Naive thymus-derived CD8-positive, alpha-beta T cell (primary cell): Measurements from ENCODE around the gene STPG4. TPM values are rescaled to one million over a fixed set of nuclear protein-coding genes. Genes with fewer than 3 reads are reported as not detected.
A peak's percentile ranks its signal among the peaks of the same experiment; 100 is the strongest.

ENCODE experiments used
- ATAC-seq, 2 donors: fragments of 150-1000 bp; cut with Tn5 transposase in 1 of 2; sonication (Bioruptor Pico), chemical (Tn5 transposase) in 1 of 2; 1 replicate in 1 of 2; 2 replicates in 1 of 2; pipeline ENCODE4 v1.10.0; 2021; ENCODE audit warnings: mild to moderate bottlenecking in 2 of 2, moderate library complexity in 2 of 2
- POLR2A ChIA-PET: fragments of 350-600 bp; sonication (Branson Sonifier 250); formaldehyde crosslinking; loops from one replicate; lab custom pipeline; 2021; ENCODE audit warnings: antibody characterized with exemption; lab: Charles Lee
- DNase-seq, 10 donors: peaks; one replicate each; pipeline versions ENCODE4 v3.0.0 to v3.0.0-alpha.2; 2020 to 2022
- H3K27ac Mint-ChIP-seq, 10 donors: one replicate each; pipeline ENCODE4 v1.8.0; 2020 to 2022; ENCODE audit warnings: mild to moderate bottlenecking in 10 of 10, mixed read lengths in 10 of 10, moderate library complexity in 4 of 10, inconsistent platforms in 1 of 10
- H3K27me3 Mint-ChIP-seq, 5 donors: one replicate each; pipeline ENCODE4 v1.8.0; 2021 to 2022; ENCODE audit warnings: mixed read lengths in 5 of 5
- H3K36me3 Mint-ChIP-seq, 3 donors: one replicate each; pipeline ENCODE4 v1.8.0; 2020 to 2022; ENCODE audit warnings: mixed read lengths in 3 of 3, mild to moderate bottlenecking in 2 of 3, inconsistent platforms in 1 of 3
- H3K4me1 Mint-ChIP-seq, 4 donors: one replicate each; pipeline ENCODE4 v1.8.0; 2021 to 2022; ENCODE audit warnings: mixed read lengths in 4 of 4
- H3K4me3 Mint-ChIP-seq, 10 donors: one replicate each; pipeline ENCODE4 v1.8.0; 2020 to 2022; ENCODE audit warnings: mild to moderate bottlenecking in 10 of 10, mixed read lengths in 10 of 10, moderate library complexity in 6 of 10, inconsistent platforms in 1 of 10
- H3K9me3 Mint-ChIP-seq, 9 donors: one replicate each; pipeline ENCODE4 v1.8.0; 2020 to 2022; ENCODE audit warnings: mixed read lengths in 9 of 9, mild to moderate bottlenecking in 3 of 9, inconsistent platforms in 1 of 9, moderate library complexity in 1 of 9
- polyA plus RNA-seq, 3 donors: library from polyadenylated mRNA; unstranded; fragments of 300-500 nt; fragmentation: Illumina TruSeq; gene quantifications; one replicate each; pipeline ENCODE4 v1.2.3, GENCODE V29; 2021
- total RNA-seq, 8 experiments: library from RNA in 2 of 8; stranded (reverse) in 2 of 8; gene quantifications; one replicate each; pipeline ENCODE4 v1.2.3 and lab custom pipeline; 2021 to 2026

Gene STPG4
- total and polyA plus RNA-seq, 5 experiments from 2014 or later, result 0.47 to 1.0 TPM; not detected in 3

- ATAC-seq (peak in 1 of 2 donors; percentile 23), DNase-seq (no peak)
- no peaks in the 10 kb centered on the region for H3K27me3 Mint-ChIP-seq
These were observed 82.3 kb downstream of the STPG4 start for GRCh38 chr2:47072728-47073191.

DNA sequence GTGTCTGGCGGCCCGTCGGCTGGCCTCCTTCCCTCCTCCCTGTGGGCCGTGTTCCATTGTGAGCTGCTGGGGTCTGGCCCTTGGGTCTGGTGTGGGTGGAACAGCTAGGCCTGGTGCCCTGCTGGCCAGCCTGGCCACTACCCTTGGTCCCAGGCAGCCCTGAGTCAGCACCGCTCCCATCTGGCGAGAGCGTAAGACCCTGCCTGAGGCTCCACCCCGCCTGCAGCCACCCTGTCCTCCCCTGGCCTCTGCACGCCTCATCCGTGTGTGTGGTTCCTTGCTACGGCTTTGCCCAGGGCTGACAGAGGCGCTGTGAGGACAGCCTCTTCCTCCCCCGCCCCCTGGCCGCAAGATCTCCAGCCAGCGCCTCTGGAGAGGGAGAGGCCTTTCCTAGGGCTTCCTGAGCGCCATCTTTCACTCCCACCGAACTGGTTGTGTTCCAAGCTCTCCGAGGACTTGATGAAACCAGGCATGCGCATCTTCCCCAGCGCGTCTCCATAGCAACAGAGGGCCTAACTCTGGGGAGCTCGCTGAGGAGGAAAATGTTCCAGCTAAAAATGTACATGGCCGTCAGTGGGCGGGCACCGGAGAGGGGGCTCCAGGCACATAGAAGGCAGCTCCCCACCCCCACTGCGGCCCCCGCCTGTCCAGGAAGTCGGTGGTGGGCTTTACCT lies 83.0 kb downstream of the STPG4 start:
- POLR2A ChIA-PET, result interaction anchor here (0.9 kb wide), 1 partner anchor 19 kb away, joined by 4 read pairs; no protein-coding TSS in a partner anchor
- H3K4me1 Mint-ChIP-seq, result peaks cover 20 to 63% (median 52%) of the 10 kb centered on the region in 4 donors
- peak overlapping the region; percentile 25 to 96 (median 92) for H3K27ac Mint-ChIP-seq
- no peaks in the 10 kb centered on the region for H3K9me3 Mint-ChIP-seq
- H3K27me3 Mint-ChIP-seq, result no peaks in the 10 kb centered on the region
- peak overlapping the region in 4 of 10 donors; percentile 55 to 84 (median 66) for H3K4me3 Mint-ChIP-seq
- no peak for ATAC-seq
- H3K36me3 Mint-ChIP-seq, result peaks cover 0 to 19% (median 0%) of the 10 kb centered on the region in 3 donors
- no peak for DNase-seq

More at GRCh38 chr2:47072728-47073191, 82.3 kb downstream of the STPG4 start:
- POLR2A ChIA-PET, result interaction anchor here (0.9 kb wide), 1 partner anchor 18 kb away, joined by 4 read pairs; no protein-coding TSS in a partner anchor
- Mint-ChIP-seq H3K27ac (peak overlapping the region in 9 of 10 donors; percentile 60 to 96 (median 86)), H3K4me1 (peaks cover 16 to 59% (median 47%) of the 10 kb centered on the region in 4 donors), H3K36me3 (peaks cover 0 to 18% (median 0%) of the 10 kb centered on the region in 3 donors), H3K4me3 (peak overlapping the region in 4 of 10 donors; percentile 13 to 58 (median 16)), H3K9me3 (no peaks in the 10 kb centered on the region)

DNA sequence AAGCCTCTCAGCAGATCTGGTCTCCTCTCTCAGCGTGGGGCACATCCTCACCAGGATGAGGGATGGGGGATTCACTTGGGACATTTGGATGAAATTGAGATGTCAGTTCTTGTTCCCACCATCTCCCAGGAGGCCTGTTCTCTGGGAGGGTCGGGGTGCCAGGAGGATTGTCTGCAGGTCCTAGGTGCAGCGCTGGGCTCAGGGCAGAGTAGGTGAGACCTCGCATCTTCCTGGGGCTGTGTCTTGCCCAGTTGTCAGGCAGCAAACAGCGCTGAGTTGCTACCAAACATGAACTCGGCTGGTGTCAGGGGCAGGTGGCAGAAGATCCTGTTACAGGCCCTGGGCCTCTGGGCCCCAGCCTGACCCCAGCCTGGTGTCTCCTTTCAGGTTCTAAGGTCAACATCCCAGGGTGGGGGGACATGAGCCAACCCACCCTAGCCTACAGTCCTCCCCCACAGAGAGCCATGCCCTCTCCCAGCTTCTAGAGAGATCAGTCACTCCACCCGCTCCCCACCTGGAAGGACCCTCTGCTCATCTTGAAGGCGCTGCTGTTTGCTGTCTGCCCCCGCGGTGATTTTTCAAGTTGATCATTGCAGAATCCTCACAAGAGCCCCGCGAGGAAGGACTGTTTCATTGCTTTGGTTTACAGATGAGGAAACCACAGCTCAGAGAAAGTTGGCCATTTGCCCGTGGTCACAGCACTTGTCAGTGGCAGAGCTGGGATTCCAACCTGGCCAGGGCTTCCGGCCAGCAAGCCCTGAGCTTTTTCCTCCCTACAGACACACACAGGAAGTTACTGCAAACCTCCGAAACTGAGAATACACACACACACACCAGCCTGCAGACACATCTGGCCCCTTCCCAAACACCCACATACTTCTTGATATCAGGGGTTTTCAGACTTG lies 83.9 kb downstream of the STPG4 start:
- Mint-ChIP-seq H3K9me3 (no peaks in the 10 kb centered on the region), H3K4me1 (peaks cover 20 to 66% (median 55%) of the 10 kb centered on the region in 4 donors), H3K27ac (peak overlapping the region; percentile 73 to 96 (median 92)), H3K36me3 (peaks cover 0 to 22% (median 0%) of the 10 kb centered on the region in 3 donors), H3K4me3 (peak overlapping the region; percentile 23 to 84 (median 62)), H3K27me3 (no peaks in the 10 kb centered on the region)
- POLR2A ChIA-PET, result no interaction called here
- peak; percentile 33 to 74 for ATAC-seq
- peak in 8 of 10 donors; percentile 5 to 56 (median 40) for DNase-seq

GRCh38 chr2:47070155-47070919 lies 84.8 kb downstream of the STPG4 start:
- Mint-ChIP-seq H3K9me3 (no peaks in the 10 kb centered on the region), H3K27me3 (no peaks in the 10 kb centered on the region), H3K4me1 (peaks cover 20 to 69% (median 60%) of the 10 kb centered on the region in 4 donors), H3K36me3 (peaks cover 0 to 22% (median 0%) of the 10 kb centered on the region in 3 donors), H3K27ac (peak overlapping the region; percentile 47 to 96 (median 92)), H3K4me3 (peak overlapping the region in 7 of 10 donors; percentile 23 to 84 (median 58))
- no peak for ATAC-seq
- DNase-seq, result no peak
- POLR2A ChIA-PET, result no interaction called here

GRCh38 chr2:47069628-47070154 lies 85.4 kb downstream of the STPG4 start:
- Mint-ChIP-seq H3K27me3 (no peaks in the 10 kb centered on the region), H3K9me3 (no peaks in the 10 kb centered on the region), H3K4me3 (peak overlapping the region in 1 of 10 donors; percentile 22), H3K4me1 (peaks cover 20 to 69% (median 59%) of the 10 kb centered on the region in 4 donors), H3K27ac (peak overlapping the region in 5 of 10 donors; percentile 10 to 96 (median 47)), H3K36me3 (peaks cover 0 to 22% (median 0%) of the 10 kb centered on the region in 3 donors)
- no peak for ATAC-seq
- POLR2A ChIA-PET, result no interaction called here
- no peak for DNase-seq

GRCh38 chr2:47068981-47069627 lies 86.0 kb downstream of the STPG4 start:
- DNase-seq (no peak), ATAC-seq (no peak)
- Mint-ChIP-seq H3K27me3 (no peaks in the 10 kb centered on the region), H3K27ac (peak overlapping the region in 8 of 10 donors; percentile 10 to 96 (median 68)), H3K36me3 (peaks cover 0 to 24% (median 0%) of the 10 kb centered on the region in 3 donors), H3K9me3 (no peaks in the 10 kb centered on the region), H3K4me1 (peaks cover 20 to 66% (median 60%) of the 10 kb centered on the region in 4 donors), H3K4me3 (peak overlapping the region in 1 of 10 donors; percentile 22)
- POLR2A ChIA-PET, result no interaction called here

DNA sequence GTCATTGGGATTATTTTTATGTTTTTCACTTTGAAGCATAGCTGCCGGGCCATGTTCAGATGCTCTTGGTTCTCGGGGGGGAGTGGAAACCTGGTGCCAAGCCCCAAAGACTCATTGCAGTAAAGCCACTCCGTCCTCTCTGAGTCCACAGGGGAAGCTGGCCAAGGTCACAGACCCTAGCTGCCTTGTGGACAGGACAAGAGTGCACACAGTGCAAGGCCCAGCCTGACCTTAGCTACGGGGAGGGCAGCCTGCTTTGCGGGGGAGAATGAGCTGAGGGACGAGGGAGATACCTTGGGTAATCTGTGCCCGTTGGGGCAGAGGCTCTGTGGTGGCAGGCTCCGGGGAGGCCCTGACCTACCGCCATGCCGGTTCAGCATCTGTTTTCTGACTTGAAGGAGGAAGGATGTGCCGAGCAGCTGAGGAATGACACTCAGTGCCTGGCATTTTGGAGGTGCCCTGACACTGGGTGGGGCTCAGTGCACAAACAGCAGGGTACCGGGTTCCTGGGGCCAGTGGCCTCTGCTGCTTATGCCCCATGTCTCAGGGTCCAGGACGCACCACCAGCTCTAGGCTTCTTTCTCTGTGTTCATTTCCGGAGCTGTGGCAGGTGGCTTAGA lies 87.2 kb downstream of the STPG4 start:
- POLR2A ChIA-PET, result no interaction called here
- Mint-ChIP-seq H3K27ac (peak overlapping the region in 9 of 10 donors; percentile 5 to 96 (median 72)), H3K4me1 (peaks cover 22 to 68% (median 63%) of the 10 kb centered on the region in 4 donors)

GRCh38 chr2:47065771-47066380 lies 89.2 kb downstream of the STPG4 start:
- H3K36me3 Mint-ChIP-seq, result peaks cover 0 to 43% (median 7%) of the 10 kb centered on the region in 3 donors

More for the DNA sequence above, 87.2 kb downstream of the STPG4 start:
- H3K27me3 Mint-ChIP-seq, result no peaks in the 10 kb centered on the region
- peak overlapping the region in 3 of 10 donors; percentile 21 to 56 (median 41) for H3K4me3 Mint-ChIP-seq
- H3K9me3 Mint-ChIP-seq, result no peaks in the 10 kb centered on the region
- H3K36me3 Mint-ChIP-seq, result peaks cover 0 to 32% (median 7%) of the 10 kb centered on the region in 3 donors
- ATAC-seq (no peak), DNase-seq (no peak)

GRCh38 chr2:47065343-47065742 lies 89.8 kb downstream of the STPG4 start:
- no peaks in the 10 kb centered on the region for H3K27me3 Mint-ChIP-seq
- peak overlapping the region in 3 of 10 donors; percentile 56 to 91 (median 60) for H3K27ac Mint-ChIP-seq
- POLR2A ChIA-PET, result interaction anchor here (0.8 kb wide), 1 partner anchor 36 kb away, joined by 3 read pairs; no protein-coding TSS in a partner anchor
- peaks cover 12 to 46% (median 40%) of the 10 kb centered on the region in 4 donors for H3K4me1 Mint-ChIP-seq
- peaks cover 0 to 46% (median 7%) of the 10 kb centered on the region in 3 donors for H3K36me3 Mint-ChIP-seq
- ATAC-seq, result no peak
- H3K4me3 Mint-ChIP-seq, result no peak overlapping the region
- no peak for DNase-seq
- no peaks in the 10 kb centered on the region for H3K9me3 Mint-ChIP-seq

More at GRCh38 chr2:47065771-47066380, 89.2 kb downstream of the STPG4 start:
- no peak for DNase-seq
- Mint-ChIP-seq H3K9me3 (no peaks in the 10 kb centered on the region), H3K27me3 (no peaks in the 10 kb centered on the region), H3K4me3 (no peak overlapping the region), H3K27ac (peak overlapping the region in 7 of 10 donors; percentile 16 to 91 (median 60)), H3K4me1 (peaks cover 12 to 52% (median 45%) of the 10 kb centered on the region in 4 donors)
- POLR2A ChIA-PET, result interaction anchor here (0.8 kb wide), 1 partner anchor 36 kb away, joined by 3 read pairs; no protein-coding TSS in a partner anchor
- ATAC-seq, result no peak

GRCh38 chr2:47064106-47064505 lies 91.0 kb downstream of the STPG4 start:
- Mint-ChIP-seq H3K27ac (peak overlapping the region in 3 of 10 donors; percentile 7 to 48 (median 35)), H3K4me1 (peaks cover 12 to 37% (median 31%) of the 10 kb centered on the region in 4 donors), H3K36me3 (peaks cover 0 to 56% (median 7%) of the 10 kb centered on the region in 3 donors), H3K4me3 (no peak overlapping the region), H3K27me3 (no peaks in the 10 kb centered on the region), H3K9me3 (no peaks in the 10 kb centered on the region)
- POLR2A ChIA-PET, result no interaction called here
- DNase-seq (no peak), ATAC-seq (no peak)
